SK-N-MC (cell line): ENCODE data around the gene TRPV6.

Experiments used
- DNase-seq: peaks from one replicate; pipeline ENCODE4 v3.0.0-alpha.2; 2011; ENCODE audit warnings: low read depth, low spot score
- H3K27ac ChIP-seq: fragments of 200-600 bp; sonication (generic); 2 replicates; pipeline ENCODE4 v1.5.1; 2016; ENCODE audit warnings: mixed run types
- H3K36me3 ChIP-seq: fragments of 200-600 bp; sonication (generic); 2 replicates; pipeline ENCODE4 v1.6.1; 2017; ENCODE audit warnings: antibody characterized with exemption, low read length, mixed read lengths; ENCODE audit not compliant: insufficient read depth
- H3K4me3 ChIP-seq: fragments of 200-600 bp; sonication (generic); 2 replicates; pipeline ENCODE4 v1.5.1; 2016
- H3K9ac ChIP-seq: fragments of 200-600 bp; sonication (generic); 2 replicates; pipeline ENCODE4 v1.8.0; 2017; ENCODE audit warnings: mixed run types, mixed read lengths; ENCODE audit not compliant: insufficient read length
- H3K9me3 ChIP-seq: fragments of 200-600 bp; sonication (generic); 2 replicates; pipeline ENCODE4 v1.6.1; 2017; ENCODE audit warnings: low read depth, mild to moderate bottlenecking, antibody characterized with exemption, low read length, moderate library complexity, mixed read lengths
- EZH2 ChIP-seq: fragments of 200-600 bp; sonication (generic); IDR thresholded peaks from one replicate; pipeline ENCODE4 v1.6.1; 2017; ENCODE audit warnings: antibody characterized with exemption
- FOXP2 ChIP-seq: optimal IDR thresholded peaks from 2 replicates; pipeline ENCODE3; 2011; ENCODE audit warnings: mild to moderate bottlenecking, moderate library complexity; ENCODE audit not compliant: insufficient read depth; ENCODE audit errors: extremely low read length, control extremely low read depth
- POLR2AphosphoS5 ChIP-seq: IDR thresholded peaks from 2 replicates; pipeline ENCODE4 v1.6.1; 2012; ENCODE audit warnings: mild to moderate bottlenecking, low read depth, low read length, borderline replicate concordance

Gene TRPV6

GRCh38 chr7:142901426-142902259 lies 16.1 kb upstream of the TRPV6 start:
- TF ChIP-seq EZH2 (no peak), FOXP2 (no peak), POLR2AphosphoS5 (no peak)
- no peak overlapping the region for H3K9ac ChIP-seq
- no peak overlapping the region for H3K27ac ChIP-seq
- no peak overlapping the region for H3K4me3 ChIP-seq
- no peaks in the 10 kb centered on the region for H3K36me3 ChIP-seq
- no peaks in the 10 kb centered on the region for H3K9me3 ChIP-seq
- DNase-seq: no peak

- DNase-seq: no peak
- Histone ChIP-seq H3K27ac (no peak overlapping the region), H3K9me3 (no peaks in the 10 kb centered on the region), H3K36me3 (no peaks in the 10 kb centered on the region), H3K9ac (no peak overlapping the region), H3K4me3 (no peak overlapping the region)
- no peak for TF ChIP-seq FOXP2
- TF ChIP-seq POLR2AphosphoS5: no peak
- no peak for TF ChIP-seq EZH2
These were observed 14.1 kb upstream of the TRPV6 start for GRCh38 chr7:142899661-142900060.

GRCh38 chr7:142898377-142899170 lies 13.0 kb upstream of the TRPV6 start:
- H3K27ac ChIP-seq: no peak overlapping the region
- H3K4me3 ChIP-seq: no peak overlapping the region
- H3K9me3 ChIP-seq: no peaks in the 10 kb centered on the region
- TF ChIP-seq EZH2 (no peak), FOXP2 (no peak), POLR2AphosphoS5 (no peak)
- no peak for DNase-seq
- no peaks in the 10 kb centered on the region for H3K36me3 ChIP-seq
- H3K9ac ChIP-seq: no peak overlapping the region

GRCh38 chr7:142897691-142898090 lies 12.1 kb upstream of the TRPV6 start:
- no peak for DNase-seq
- Histone ChIP-seq H3K9me3 (no peaks in the 10 kb centered on the region), H3K36me3 (no peaks in the 10 kb centered on the region), H3K4me3 (no peak overlapping the region), H3K27ac (no peak overlapping the region), H3K9ac (no peak overlapping the region)
- no peak for TF ChIP-seq FOXP2
- no peak for TF ChIP-seq POLR2AphosphoS5
- TF ChIP-seq EZH2: no peak

GRCh38 chr7:142896741-142897379 lies 11.3 kb upstream of the TRPV6 start:
- H3K27ac ChIP-seq: no peak overlapping the region
- no peak overlapping the region for H3K4me3 ChIP-seq
- H3K9ac ChIP-seq: no peak overlapping the region
- DNase-seq: no peak
- no peaks in the 10 kb centered on the region for H3K36me3 ChIP-seq
- no peak for TF ChIP-seq POLR2AphosphoS5
- TF ChIP-seq FOXP2: no peak
- no peak for TF ChIP-seq EZH2
- H3K9me3 ChIP-seq: no peaks in the 10 kb centered on the region

GRCh38 chr7:142896151-142896550 lies 10.6 kb upstream of the TRPV6 start:
- Histone ChIP-seq H3K4me3 (no peak overlapping the region), H3K9me3 (no peaks in the 10 kb centered on the region), H3K36me3 (no peaks in the 10 kb centered on the region), H3K27ac (no peak overlapping the region), H3K9ac (no peak overlapping the region)
- TF ChIP-seq EZH2 (no peak), POLR2AphosphoS5 (no peak)
- DNase-seq: no peak

DNA sequence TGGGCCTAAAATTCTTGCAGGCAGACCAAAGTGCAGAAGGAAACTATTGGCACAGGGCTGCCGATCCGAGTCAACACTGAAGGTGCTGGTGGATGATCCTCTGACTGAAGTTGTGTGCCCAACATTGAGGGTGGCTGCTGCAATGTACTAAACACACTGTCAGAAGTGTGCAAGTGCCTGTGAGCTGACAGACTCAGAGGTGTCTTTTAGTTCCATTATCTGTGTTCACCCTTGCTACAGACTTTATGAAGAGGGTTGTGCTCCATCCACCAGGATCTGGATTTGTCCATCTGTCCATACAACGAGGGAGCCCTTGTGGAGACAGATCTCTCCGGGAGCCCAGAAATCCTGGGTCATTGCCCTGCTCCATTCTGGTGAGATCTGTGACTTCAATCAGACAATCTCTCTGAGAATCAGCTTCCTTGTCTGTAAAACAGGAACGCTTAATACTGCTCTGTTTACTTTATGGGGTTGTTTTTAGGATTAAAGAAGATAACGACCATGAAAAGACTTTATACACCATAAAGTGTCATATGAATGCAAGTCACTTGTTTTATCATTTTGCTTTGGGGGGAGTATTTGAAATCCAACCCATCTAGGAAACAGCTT lies 9.5 kb upstream of the TRPV6 start:
- DNase-seq: no peak
- H3K9ac ChIP-seq: no peak overlapping the region
- H3K27ac ChIP-seq: no peak overlapping the region
- no peak overlapping the region for H3K4me3 ChIP-seq
- no peaks in the 10 kb centered on the region for H3K9me3 ChIP-seq
- no peaks in the 10 kb centered on the region for H3K36me3 ChIP-seq
- TF ChIP-seq FOXP2 (no peak), EZH2 (no peak), POLR2AphosphoS5 (no peak)
